ENCODE measurements around the gene PAX1. TPM values are rescaled to one million over a fixed set of nuclear protein-coding genes. Genes with fewer than 3 reads are reported as not detected.
A peak's percentile ranks its signal among the peaks of the same experiment; 100 is the strongest.

PAX1 gene
- total and polyA plus RNA-seq, 2 experiments from 2014 or later: not detected

GRCh38 chr20:21698494-21699215 is 6.8 kb upstream of the PAX1 start:
- TF ChIP-seq CTCF (IDR thresholded peaks at IDR 0.05; ENCODE audit: low read depth, low read length): no peak
- no peak for DNase-seq (ENCODE audit: low read depth in 1 of 2, low spot score in 1 of 2)
- H3K4me1 ChIP-seq (ENCODE audit: low read depth): peaks cover 4% of the 10 kb centered on the region
- no peak overlapping the region for H3K4me3 ChIP-seq
- no peaks in the 10 kb centered on the region for H3K9me3 ChIP-seq (ENCODE audit: low read depth)
- no peaks in the 10 kb centered on the region for H3K36me3 ChIP-seq
- H3K27ac ChIP-seq: no peak overlapping the region
- peaks cover 100% of the 10 kb centered on the region for H3K27me3 ChIP-seq

- TF ChIP-seq CTCF (IDR thresholded peaks at IDR 0.05; ENCODE audit: low read depth, low read length): no peak
- Histone ChIP-seq H3K4me1 (ENCODE audit: low read depth) (peaks cover 5% of the 10 kb centered on the region), H3K4me3 (no peak overlapping the region), H3K9me3 (ENCODE audit: low read depth) (no peaks in the 10 kb centered on the region), H3K36me3 (no peaks in the 10 kb centered on the region), H3K27ac (no peak overlapping the region), H3K27me3 (peaks cover 100% of the 10 kb centered on the region)
- DNase-seq (ENCODE audit: low read depth in 1 of 2, low spot score in 1 of 2): no peak
Observed at GRCh38 chr20:21699216-21699508, 6.3 kb upstream of the PAX1 start.

- H3K27me3 ChIP-seq: peaks cover 100% of the 10 kb centered on the region
- no peak for TF ChIP-seq CTCF (IDR thresholded peaks at IDR 0.05; ENCODE audit: low read depth, low read length)
- no peaks in the 10 kb centered on the region for H3K36me3 ChIP-seq
- H3K4me1 ChIP-seq (ENCODE audit: low read depth): peaks cover 5% of the 10 kb centered on the region
- H3K9me3 ChIP-seq (ENCODE audit: low read depth): no peaks in the 10 kb centered on the region
- no peak for DNase-seq (ENCODE audit: low read depth in 1 of 2, low spot score in 1 of 2)
- no peak overlapping the region for H3K27ac ChIP-seq
- no peak overlapping the region for H3K4me3 ChIP-seq
Observed at GRCh38 chr20:21701171-21701876, 4.1 kb upstream of the PAX1 start.

GRCh38 chr20:21702016-21702415 is 3.4 kb upstream of the PAX1 start:
- Histone ChIP-seq H3K4me1 (ENCODE audit: low read depth) (peaks cover 5% of the 10 kb centered on the region), H3K4me3 (no peak overlapping the region), H3K9me3 (ENCODE audit: low read depth) (no peaks in the 10 kb centered on the region), H3K27me3 (peaks cover 100% of the 10 kb centered on the region), H3K36me3 (no peaks in the 10 kb centered on the region), H3K27ac (no peak overlapping the region)
- no peak for DNase-seq (ENCODE audit: low read depth in 1 of 2, low spot score in 1 of 2)
- no peak for TF ChIP-seq CTCF (IDR thresholded peaks at IDR 0.05; ENCODE audit: low read depth, low read length)

GRCh38 chr20:21702553-21703470 is 2.7 kb upstream of the PAX1 start:
- Histone ChIP-seq H3K27me3 (peaks cover 100% of the 10 kb centered on the region), H3K9me3 (ENCODE audit: low read depth) (no peaks in the 10 kb centered on the region), H3K36me3 (no peaks in the 10 kb centered on the region), H3K27ac (no peak overlapping the region), H3K4me3 (peak overlapping the region; percentile 11), H3K4me1 (ENCODE audit: low read depth) (peaks cover 5% of the 10 kb centered on the region)
- peak; percentile 54 for TF ChIP-seq CTCF (IDR thresholded peaks at IDR 0.05; ENCODE audit: low read depth, low read length)
- peak; percentile 47 to 89 for DNase-seq (ENCODE audit: low read depth in 1 of 2, low spot score in 1 of 2)
